NCI-H128 (cell line): ENCODE measurements around the gene SAFB.

ENCODE experiments used
- DNase-seq: peaks from one replicate; lab custom pipeline; 2025; ENCODE audit not compliant: unreplicated experiment; lab: John Stamatoyannopoulos, UW

The SAFB gene

GRCh38 chr19:5622465-5623396, at the start of gene SAFB, which contains the start of gene SAFB2:
SAFB (plus strand) TSS chr19:5623083; CDS start chr19:5623206, 123 bp downstream.
SAFB2 (minus strand) TSS chr19:5622776; CDS start chr19:5622715, 61 bp downstream.
- peak; percentile 99 for DNase-seq

GRCh38 chr19:5575590-5575989, 47.3 kb upstream of the SAFB start:
- no peak for DNase-seq

GRCh38 chr19:5578097-5578846, 44.6 kb upstream of the SAFB start:
- DNase-seq = no peak

- no peak for DNase-seq
Measured at GRCh38 chr19:5579286-5579685, 43.6 kb upstream of the SAFB start.

- DNase-seq = no peak
Measured at GRCh38 chr19:5579697-5580096, 43.2 kb upstream of the SAFB start.

GRCh38 chr19:5580161-5580571, 42.7 kb upstream of the SAFB start:
- peak; percentile 32 for DNase-seq

GRCh38 chr19:5585461-5586299, 37.2 kb upstream of the SAFB start:
- DNase-seq = no peak

- no peak for DNase-seq
Measured at GRCh38 chr19:5586300-5587070, 36.4 kb upstream of the SAFB start.

GRCh38 chr19:5587071-5587455, 35.8 kb upstream of the SAFB start:
- DNase-seq = no peak

- DNase-seq = no peak
Measured at GRCh38 chr19:5587661-5588060, 35.2 kb upstream of the SAFB start.

- DNase-seq = no peak
Measured at GRCh38 chr19:5588441-5588840, 34.4 kb upstream of the SAFB start.

- DNase-seq = no peak
Measured at GRCh38 chr19:5588906-5589676, 33.8 kb upstream of the SAFB start.

GRCh38 chr19:5590151-5590864, 32.6 kb upstream of the SAFB start:
- no peak for DNase-seq

- no peak for DNase-seq
Measured at GRCh38 chr19:5590865-5591154, 32.1 kb upstream of the SAFB start.

- no peak for DNase-seq
Measured at GRCh38 chr19:5591476-5591875, 31.4 kb upstream of the SAFB start.

- no peak for DNase-seq
Measured at GRCh38 chr19:5592531-5593342, 30.1 kb upstream of the SAFB start.

GRCh38 chr19:5593343-5594255, 29.3 kb upstream of the SAFB start:
- DNase-seq = no peak
